Prostate gland (tissue), 2 donors: ENCODE data around the gene RPRD1B.

Experiments used
- POLR2A ChIP-seq: fragments of 450-650 bp; IDR thresholded peaks from one replicate; pipeline ENCODE4 v1.6.1; 2016; ENCODE audit warnings: antibody characterized with exemption, mild to moderate bottlenecking
- TF ChIP-seq, protein P1 (sequence below), 4 experiments: fragments of 200-600 bp in 2 of 4; fragments of 450-650 bp in 2 of 4; sonication (generic) in 2 of 4; IDR thresholded peaks; 1 replicate in 3 of 4; 2 replicates in 1 of 4; pipeline ENCODE4 v1.5.1; 2016 to 2019; ENCODE audit warnings: antibody characterized with exemption in 4 of 4, mild to moderate bottlenecking in 2 of 4, moderate library complexity in 2 of 4

DNA sequence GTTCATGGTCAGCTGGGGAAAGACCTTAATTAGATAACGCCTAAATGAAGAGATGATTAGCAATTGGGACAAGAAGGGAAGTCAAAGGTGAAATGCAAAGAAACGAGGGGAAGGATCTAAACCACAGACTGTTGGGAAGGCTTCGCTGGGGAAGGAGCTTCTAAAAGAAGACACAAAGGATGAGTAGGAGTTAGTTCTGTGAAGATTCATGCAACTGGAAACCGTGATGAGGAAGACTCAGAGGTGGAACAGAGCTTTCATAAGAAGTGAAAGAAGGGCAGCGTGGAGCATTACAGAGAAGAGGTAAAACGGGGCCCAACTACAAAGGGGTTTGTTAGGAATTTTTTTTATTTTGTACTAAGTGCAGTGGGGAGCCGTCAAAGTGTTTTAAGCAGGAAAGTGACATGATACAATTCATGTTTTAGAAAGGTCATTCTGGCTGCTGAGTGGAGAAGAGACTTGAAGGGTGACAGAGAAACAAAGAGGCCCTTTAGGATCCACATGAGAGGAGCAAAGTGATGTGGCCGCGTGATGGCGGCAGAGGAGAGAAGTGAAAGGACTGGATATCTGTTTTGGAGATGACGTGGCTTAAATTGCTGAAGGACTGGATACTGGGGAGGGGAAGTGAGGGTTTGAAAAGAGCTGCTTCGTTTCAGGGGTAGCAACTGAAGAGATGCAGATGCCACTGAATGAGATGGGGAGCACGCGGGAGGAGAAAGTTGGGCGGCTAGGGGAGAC, 33.9 kb upstream of the RPRD1B start:
- TF ChIP-seq, protein P1, sequence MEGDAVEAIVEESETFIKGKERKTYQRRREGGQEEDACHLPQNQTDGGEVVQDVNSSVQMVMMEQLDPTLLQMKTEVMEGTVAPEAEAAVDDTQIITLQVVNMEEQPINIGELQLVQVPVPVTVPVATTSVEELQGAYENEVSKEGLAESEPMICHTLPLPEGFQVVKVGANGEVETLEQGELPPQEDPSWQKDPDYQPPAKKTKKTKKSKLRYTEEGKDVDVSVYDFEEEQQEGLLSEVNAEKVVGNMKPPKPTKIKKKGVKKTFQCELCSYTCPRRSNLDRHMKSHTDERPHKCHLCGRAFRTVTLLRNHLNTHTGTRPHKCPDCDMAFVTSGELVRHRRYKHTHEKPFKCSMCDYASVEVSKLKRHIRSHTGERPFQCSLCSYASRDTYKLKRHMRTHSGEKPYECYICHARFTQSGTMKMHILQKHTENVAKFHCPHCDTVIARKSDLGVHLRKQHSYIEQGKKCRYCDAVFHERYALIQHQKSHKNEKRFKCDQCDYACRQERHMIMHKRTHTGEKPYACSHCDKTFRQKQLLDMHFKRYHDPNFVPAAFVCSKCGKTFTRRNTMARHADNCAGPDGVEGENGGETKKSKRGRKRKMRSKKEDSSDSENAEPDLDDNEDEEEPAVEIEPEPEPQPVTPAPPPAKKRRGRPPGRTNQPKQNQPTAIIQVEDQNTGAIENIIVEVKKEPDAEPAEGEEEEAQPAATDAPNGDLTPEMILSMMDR (IDR thresholded peaks at IDR 0.05) = no peak
- no peak for TF ChIP-seq POLR2A
